GM18909 (cell line): Measurements from ENCODE around the gene TRAPPC2L.
"Not testable (repeated sequence)": the region's sequence is repeated elsewhere in the genome, so short reads cannot be mapped to it uniquely, and the experiment has no call there.

Experiments
- ATAC-seq: cut with Tn5 transposase; IDR thresholded peaks from one replicate; pipeline ENCODE4 v1.9.1; 2021; ENCODE audit warnings: mild to moderate bottlenecking; ENCODE audit not compliant: unreplicated experiment, poor library complexity

TRAPPC2L gene

GRCh38 chr16:88817785-88818574 is 38.9 kb upstream of the TRAPPC2L start:
- no peak for ATAC-seq

- ATAC-seq: no peak
Measured at GRCh38 chr16:88818575-88818874, 38.4 kb upstream of the TRAPPC2L start.

DNA sequence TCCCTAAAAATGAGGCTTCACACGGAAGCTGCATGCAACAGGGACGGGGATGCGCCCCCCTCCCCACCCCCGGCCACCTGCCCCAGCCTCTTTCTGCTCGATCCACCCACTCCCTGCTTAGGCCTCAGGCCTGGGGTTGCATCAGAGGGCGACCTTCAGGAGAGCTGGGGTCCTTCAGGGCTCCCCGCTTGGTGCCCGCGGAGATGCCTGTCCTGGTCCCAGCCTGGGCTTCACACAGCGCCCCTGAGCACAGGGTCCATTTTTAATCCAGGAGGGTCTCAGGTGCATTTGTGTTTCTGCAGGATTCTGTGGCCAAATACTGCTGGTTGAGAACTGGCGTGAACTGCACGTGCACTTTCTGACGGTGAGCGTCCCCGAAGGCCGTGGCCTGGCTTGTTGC is 37.8 kb upstream of the TRAPPC2L start:
- ATAC-seq: no peak

- ATAC-seq: no peak
Measured at GRCh38 chr16:88820385-88821025, 36.4 kb upstream of the TRAPPC2L start.

GRCh38 chr16:88821168-88821850 is 35.6 kb upstream of the TRAPPC2L start:
- ATAC-seq: no peak

- no peak for ATAC-seq
Measured at GRCh38 chr16:88822281-88823040, 34.5 kb upstream of the TRAPPC2L start.

- not testable (repeated sequence) for ATAC-seq
Measured at GRCh38 chr16:88823646-88824045, 33.3 kb upstream of the TRAPPC2L start.

- no peak for ATAC-seq
Measured at GRCh38 chr16:88824256-88825077, 32.5 kb upstream of the TRAPPC2L start.

- ATAC-seq: no peak
Measured at GRCh38 chr16:88825146-88825545, 31.8 kb upstream of the TRAPPC2L start.

DNA sequence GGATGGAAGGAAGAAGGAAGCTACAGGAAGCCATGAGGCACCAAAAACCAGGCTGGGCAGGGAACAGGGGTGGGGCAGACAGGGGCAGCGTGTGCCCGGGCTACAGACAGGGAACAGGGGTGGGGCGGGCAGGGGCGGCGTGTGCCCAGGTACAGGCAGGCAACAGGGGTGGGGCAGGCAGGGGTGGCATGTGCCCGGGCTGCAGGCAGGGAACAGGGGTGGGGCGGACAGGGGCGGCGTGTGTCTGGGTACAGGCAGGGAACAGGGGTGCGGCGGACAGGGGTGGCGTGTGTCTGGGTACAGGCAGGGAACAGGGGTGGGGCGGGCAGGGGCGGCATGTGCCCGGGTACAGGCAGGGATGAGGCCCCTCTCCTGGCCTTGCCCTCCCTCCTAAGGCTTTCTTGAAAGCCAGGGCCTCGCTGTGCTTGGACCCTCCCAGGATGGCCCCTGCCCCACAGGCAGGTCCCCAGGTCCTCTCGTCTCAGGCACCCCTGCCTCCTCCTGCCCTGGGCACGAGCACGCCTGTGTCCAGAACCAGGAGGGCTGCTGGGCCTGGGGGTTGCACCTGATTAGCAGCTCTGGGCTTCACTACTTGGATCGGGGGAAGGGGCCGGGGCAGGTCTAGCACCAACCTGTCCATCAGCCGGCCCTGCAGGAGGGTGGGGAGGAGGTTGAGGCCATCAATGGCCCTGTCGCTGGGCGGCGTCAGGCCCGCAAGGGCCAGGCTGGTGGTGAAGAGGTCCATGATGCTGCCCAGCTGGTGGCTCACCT is 30.7 kb upstream of the TRAPPC2L start:
- ATAC-seq: no peak

GRCh38 chr16:88827727-88828126 is 29.2 kb upstream of the TRAPPC2L start:
- ATAC-seq: no peak

DNA sequence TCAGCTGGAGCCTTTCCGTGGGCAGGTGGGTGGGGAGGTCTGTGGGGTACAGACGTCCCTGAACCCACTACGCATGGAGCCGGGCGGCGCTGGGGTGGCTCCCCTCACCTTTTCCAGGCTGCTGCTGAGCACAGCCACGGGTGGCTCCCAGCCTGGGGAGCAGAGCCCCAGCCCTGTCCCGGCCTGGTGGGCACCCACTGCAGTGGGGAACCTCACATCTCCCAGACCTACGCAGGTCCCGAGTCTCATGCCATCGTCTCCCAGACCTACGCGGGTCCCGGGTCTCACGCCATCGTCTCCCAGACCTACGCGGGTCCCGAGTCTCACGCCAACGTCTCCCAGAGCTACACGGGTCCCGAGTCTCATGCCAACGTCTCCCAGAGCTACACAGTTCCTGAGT is 28.2 kb upstream of the TRAPPC2L start:
- no peak for ATAC-seq

- no peak for ATAC-seq
Measured at GRCh38 chr16:88830258-88830657, 26.7 kb upstream of the TRAPPC2L start.

- no peak for ATAC-seq
Measured at GRCh38 chr16:88830783-88831182, 26.1 kb upstream of the TRAPPC2L start.

DNA sequence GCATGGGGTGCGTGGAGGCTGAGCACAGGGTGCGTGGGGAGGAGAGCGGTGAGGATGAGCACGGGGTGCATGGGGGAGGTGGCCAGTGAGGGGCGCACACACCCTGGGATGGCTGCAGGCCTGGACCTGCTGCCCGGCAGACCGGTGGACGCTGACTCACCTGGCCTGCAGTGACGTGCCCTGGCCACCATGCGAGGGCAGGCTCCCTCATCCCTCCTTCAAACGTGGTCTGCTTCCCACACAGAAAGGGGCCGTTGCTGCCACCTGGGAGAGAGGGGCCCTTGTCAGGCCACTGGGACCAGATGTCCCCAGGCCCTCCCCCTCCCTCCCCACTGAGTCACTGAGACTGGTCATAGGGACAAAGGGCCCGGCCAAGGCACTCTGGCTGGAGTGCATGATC is 25.1 kb upstream of the TRAPPC2L start:
- ATAC-seq: no peak

GRCh38 chr16:88833086-88833485 is 23.8 kb upstream of the TRAPPC2L start:
- no peak for ATAC-seq

DNA sequence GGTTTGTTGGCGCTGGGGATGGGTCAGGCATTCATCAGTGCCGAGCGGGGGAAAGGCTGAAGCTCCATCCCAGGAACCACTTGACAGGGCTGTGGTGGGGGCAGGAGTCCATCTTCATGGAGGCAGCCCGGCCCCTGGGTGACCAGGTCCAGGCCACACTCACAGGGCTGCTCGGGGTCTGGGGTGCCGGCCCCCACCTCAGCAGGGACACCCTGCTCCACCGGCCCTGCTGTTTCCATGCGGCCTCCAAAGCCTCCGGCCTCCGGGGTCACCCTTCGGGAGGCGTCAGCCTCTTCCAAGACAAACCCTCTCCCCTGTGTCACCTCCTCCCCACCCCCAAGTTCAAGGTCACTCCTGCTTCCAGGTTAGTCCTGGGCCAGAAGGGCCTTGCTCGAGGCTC is 22.3 kb upstream of the TRAPPC2L start:
- ATAC-seq: no peak

- no peak for ATAC-seq
Measured at GRCh38 chr16:88835383-88835782, 21.5 kb upstream of the TRAPPC2L start.

- no peak for ATAC-seq
Measured at GRCh38 chr16:88835818-88836217, 21.1 kb upstream of the TRAPPC2L start.
